NCI-H2196 (cell line): ENCODE results near the gene CCDC157.

ENCODE experiments used
- DNase-seq: peaks from one replicate; lab custom pipeline; 2025; ENCODE audit not compliant: unreplicated experiment; lab: John Stamatoyannopoulos, UW

The CCDC157 gene

DNA sequence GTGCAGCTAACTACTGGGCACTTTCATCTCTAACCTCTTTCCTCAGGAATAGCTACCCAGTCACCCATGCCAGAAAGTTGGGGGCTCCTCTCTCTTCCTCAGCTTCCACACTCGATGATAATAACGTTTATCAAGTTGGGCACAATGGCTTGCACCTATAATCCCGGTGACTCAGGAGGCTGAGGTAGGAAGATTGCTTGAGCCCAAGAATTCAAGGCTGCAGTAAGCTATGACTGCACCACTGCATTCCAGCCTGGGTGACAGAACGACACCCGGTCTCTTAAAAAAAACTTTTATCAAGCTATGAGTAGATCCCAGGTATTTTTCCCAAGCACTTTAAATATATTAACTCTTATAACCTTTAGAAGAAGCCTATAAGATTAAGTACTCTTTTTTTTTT is 2.2 kb upstream of the CCDC157 start:
- no peak for DNase-seq

DNA sequence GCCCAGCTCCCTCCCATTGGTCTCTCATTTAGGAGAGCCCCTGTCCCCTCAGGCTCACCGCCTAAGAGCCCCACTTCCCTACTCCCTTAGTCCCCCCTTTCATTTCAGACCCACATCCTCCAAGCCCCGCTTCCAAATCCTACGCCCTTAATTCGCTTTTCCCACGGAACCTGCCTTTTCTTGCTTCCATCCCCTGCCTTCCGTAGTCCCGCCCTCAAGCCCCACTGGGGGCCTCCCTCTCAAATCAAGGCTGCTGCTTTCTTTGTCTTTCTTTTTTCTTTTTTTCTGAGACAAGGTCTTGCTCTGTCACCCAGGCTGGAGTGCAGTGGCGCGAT is 396 bp downstream of the CCDC157 start:
- no peak for DNase-seq

- DNase-seq, result no peak
Observed at GRCh38 chr22:30357650-30358215, 926 bp downstream of the CCDC157 start.

- DNase-seq, result no peak
Observed at GRCh38 chr22:30358541-30358940, 1.7 kb downstream of the CCDC157 start.

GRCh38 chr22:30361916-30362650 is 5.3 kb downstream of the CCDC157 start:
- DNase-seq, result peak; percentile 29

DNA sequence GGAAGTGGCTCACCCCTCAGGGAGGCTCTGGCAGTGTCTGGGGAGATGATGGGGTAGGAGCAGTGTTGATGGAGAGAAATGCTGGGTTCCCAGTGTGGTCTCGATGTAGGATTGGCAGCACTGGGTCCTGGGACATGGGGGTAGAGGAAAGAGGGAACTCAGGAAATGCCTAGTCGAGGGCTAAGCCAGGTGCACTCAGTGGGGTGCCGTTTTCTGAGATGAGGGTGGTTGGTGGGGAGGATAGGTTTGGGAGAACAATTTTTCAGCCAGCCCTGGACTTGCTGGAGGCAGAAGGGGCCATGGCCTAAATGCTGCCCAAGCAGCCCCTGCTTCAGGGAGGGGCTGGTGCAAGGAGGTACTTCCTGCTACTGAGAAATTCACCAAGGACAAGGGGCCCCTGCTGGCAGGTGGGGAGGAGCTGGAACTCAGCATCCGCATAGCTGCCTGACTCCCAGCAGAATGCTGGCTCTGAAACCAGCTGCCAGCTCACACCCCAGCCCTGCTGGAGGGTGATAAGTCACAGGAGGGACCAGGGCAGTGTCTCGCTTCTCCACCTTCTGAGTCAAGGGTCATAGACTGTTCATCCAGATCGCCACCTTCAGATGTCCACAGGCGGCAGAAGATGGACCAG is 6.0 kb downstream of the CCDC157 start:
- no peak for DNase-seq

- DNase-seq, result no peak
Observed at GRCh38 chr22:30365891-30366290, 9.1 kb downstream of the CCDC157 start.

DNA sequence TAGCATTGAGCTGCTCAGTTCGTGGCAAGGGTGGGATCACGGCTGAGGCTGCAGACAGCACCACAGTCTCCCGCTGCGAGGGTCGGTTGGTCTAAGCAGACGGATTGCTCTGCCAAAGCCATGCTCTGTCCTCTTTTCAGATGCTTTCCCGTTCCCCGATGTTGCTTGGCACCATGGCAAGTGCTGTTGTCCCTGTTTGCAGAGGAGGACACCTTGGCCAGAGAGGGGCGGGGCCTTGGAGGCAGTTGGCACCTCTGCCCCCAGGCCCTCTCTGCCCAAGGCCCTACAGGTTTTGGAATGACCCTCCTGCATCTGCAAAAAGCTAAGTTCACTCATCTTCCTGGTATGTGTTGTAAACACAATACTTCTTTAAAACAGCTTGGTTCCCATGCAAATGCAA is 11.6 kb downstream of the CCDC157 start:
- no peak for DNase-seq

GRCh38 chr22:30370641-30371230 is 13.9 kb downstream of the CCDC157 start:
- DNase-seq, result no peak

- no peak for DNase-seq
Observed at GRCh38 chr22:30371321-30371720, 14.5 kb downstream of the CCDC157 start.

DNA sequence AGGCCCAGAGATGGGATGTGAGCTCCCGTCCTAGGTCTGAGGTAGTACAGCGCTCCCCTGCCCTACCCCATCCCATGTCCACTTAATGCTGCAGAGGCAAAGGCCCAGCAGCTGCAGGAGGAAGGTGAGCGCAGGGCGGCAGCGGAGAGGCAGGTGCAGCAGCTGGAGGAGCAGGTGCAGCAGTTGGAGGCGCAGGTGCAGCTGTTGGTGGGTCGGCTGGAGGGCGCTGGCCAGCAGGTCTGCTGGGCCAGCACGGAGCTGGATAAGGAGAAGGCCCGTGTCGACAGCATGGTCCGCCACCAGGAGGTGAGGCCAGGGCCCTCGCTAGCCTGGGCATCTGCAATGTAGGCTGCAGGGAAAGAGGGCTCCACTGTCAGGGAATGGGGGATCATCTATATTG is 15.2 kb downstream of the CCDC157 start:
- no peak for DNase-seq

DNA sequence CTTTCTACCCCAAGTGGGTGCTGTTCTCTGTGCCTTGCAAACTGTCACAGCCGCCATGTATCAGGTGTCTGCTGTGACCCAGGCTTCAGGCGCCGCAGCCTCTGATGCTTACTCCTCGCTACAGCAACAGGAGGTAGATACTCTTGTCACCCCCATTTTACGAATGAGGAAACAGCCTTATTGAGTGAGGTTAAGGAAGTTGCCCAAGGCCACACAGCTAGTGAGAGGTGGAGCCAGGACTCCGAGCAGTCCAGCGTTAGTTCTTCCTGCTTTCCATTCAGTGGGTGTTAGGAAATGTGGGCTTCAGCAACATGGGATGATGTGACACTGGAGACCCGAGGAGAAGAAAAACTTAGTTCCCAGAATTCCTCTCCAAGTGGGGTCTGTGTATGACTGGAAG is 16.1 kb downstream of the CCDC157 start:
- no peak for DNase-seq

GRCh38 chr22:30373331-30374325 is 16.8 kb downstream of the CCDC157 start:
- no peak for DNase-seq

GRCh38 chr22:30375312-30375849 is 18.6 kb downstream of the CCDC157 start:
- DNase-seq, result no peak

DNA sequence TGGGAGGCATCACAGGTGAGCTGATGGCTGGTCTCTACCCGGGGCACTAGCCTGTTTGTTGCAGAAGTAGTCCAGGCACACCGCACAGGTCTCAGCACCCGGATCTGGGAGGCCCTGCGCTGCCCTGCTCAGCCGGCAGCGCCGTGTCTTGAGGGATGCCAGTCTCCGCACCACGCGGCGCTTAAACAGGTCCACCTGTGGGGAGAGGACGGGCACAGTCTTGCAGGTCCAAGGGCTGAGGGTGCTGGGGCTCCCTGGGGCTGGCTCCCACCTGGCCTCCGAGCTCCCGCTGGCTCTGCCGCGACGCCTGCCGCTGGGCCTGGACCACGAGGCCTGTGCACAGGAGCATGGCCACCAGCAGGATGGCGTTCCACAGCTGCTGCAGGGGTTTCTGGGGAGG is 23.2 kb downstream of the CCDC157 start:
- no peak for DNase-seq

DNA sequence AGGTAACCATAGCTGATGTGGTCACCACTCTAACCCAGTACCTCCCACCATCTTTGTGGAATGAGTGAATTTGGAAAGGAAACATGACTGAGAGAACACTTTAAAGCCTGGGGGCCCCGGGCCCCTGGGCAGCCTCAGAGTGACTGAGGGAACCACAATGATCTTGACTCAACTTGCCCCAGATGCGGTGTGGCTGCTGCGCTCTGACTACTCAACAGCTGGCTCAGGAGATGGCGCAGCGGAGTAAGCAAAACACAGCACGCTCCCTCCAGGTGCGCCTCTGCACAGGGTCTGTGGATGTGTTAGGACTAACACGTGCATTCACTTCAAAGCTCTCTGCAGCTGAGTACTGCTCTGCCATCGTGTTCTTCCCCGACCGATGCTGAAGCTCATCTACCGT is 24.5 kb downstream of the CCDC157 start:
- no peak for DNase-seq

DNA sequence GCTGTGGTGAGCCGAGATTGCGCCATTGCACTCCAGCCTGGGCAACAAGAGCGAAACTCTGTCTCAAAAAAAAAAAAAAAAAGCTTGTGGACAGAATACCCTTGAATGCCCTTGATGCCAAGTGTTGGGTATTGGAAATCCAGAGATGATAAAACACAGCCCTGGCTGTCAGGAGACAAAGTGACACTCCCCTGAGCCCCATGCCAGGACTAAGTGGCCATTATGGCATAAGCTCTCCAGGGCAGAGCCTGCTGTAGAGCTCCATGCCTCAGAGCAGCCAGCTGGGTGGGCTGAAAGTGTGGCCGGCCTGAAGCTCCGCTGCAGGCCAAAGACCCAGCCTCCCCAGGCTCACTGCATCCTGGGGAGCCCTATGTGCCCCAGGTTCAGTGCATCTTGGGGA is 25.5 kb downstream of the CCDC157 start:
- no peak for DNase-seq

- no peak for DNase-seq
Observed at GRCh38 chr22:30383061-30383460, 26.3 kb downstream of the CCDC157 start.

- DNase-seq, result no peak
Observed at GRCh38 chr22:30385942-30386341, 29.1 kb downstream of the CCDC157 start.

DNA sequence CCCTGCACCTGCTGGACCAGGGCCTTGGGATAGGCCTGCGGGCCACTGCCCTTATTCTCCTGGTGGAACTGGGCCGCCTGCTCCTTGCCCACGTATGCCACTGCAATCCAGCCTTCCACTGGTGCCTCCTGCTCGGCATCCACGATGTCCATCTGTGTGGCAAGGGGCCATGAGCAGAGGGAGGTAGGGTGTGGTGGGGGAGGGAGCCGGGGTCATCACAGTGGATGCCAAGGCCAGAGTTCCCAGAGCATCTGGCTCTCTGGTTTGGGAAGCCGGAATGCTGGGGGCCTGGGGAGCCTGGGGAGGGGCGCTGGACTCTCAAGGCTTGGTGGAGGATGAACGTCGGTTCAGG is 29.8 kb downstream of the CCDC157 start:
- DNase-seq, result no peak
